Transverse colon (tissue), 4 donors: Measurements from ENCODE around the gene NPIPA7. TPM values are rescaled to one million over a fixed set of nuclear protein-coding genes. Genes with fewer than 3 reads are reported as not detected.
"Not testable (repeated sequence)": the region's sequence is repeated elsewhere in the genome, so short reads cannot be mapped to it uniquely, and the experiment has no call there.

Experiments
- DNase-seq: peaks from one replicate; pipeline ENCODE4 v3.0.0-alpha.2; 2019
- H3K27ac ChIP-seq, 4 donors: fragments of 200-600 bp; sonication (generic); 2 replicates each; pipeline ENCODE4 v1.5.1; 2016 to 2018; ENCODE audit warnings: inconsistent platforms in 4 of 4
- H3K27me3 ChIP-seq: fragments of 200-600 bp; sonication (generic); 2 replicates; pipeline ENCODE4 v1.5.1; 2017; ENCODE audit warnings: inconsistent platforms
- H3K36me3 ChIP-seq, 4 donors: fragments of 200-600 bp; sonication (generic); 2 replicates each; pipeline ENCODE4 v1.5.1; 2017 to 2019; ENCODE audit warnings: inconsistent platforms in 4 of 4
- H3K4me1 ChIP-seq, 4 donors: fragments of 200-600 bp; sonication (generic); 2 replicates each; pipeline ENCODE4 v1.5.1; 2017 to 2020; ENCODE audit warnings: inconsistent platforms in 4 of 4
- H3K4me3 ChIP-seq, 4 donors: fragments of 200-600 bp; sonication (generic); 1 replicate in 1 of 4; 2 replicates in 3 of 4; pipeline versions ENCODE4 v1.5.1 to v1.6.1; 2017 to 2019; ENCODE audit warnings: inconsistent platforms in 4 of 4
- H3K9me3 ChIP-seq, 2 donors: fragments of 200-600 bp; sonication (generic); 2 replicates each; pipeline ENCODE4 v1.5.1; 2017 to 2019; ENCODE audit warnings: inconsistent platforms in 2 of 2
- whole genome bisulfite sequencing, 2 donors: methylation state at CpG; one replicate each; pipeline ENCODE4 v1.1.5; 2018; ENCODE audit warnings: low coverage in 1 of 2; 5-methylcytosine and 5-hydroxymethylcytosine counted together
- in situ Hi-C, 4 donors: fragments of 200-750 bp; cut with MboI; loops; one replicate each; pipeline versions ENCODE4 v1.15.0 to v1.15.1; 2017; ENCODE audit warnings: low sequenced_read_pairs in 3 of 4, low pct_ligation_motif_present in 1 of 4, low pct_unique_long_range_greater_than_20kb in 1 of 4
- intact Hi-C: fragments of 100-400 bp; cut with DNase I; formaldehyde crosslinking; loops from one replicate; pipeline ENCODE4 v1.15.1; 2023; ENCODE audit warnings: low total_unique reads
- total RNA-seq, 4 donors: library from RNA; depleted of rRNA; stranded (reverse); fragments of >200 nt; gene quantifications; one replicate each; pipeline ENCODE4 v1.1.0, GENCODE V29; 2016

Gene NPIPA7
- total RNA-seq, 4 donors from 2014 or later: 7.2 to 88.6 (median 8.3) TPM; not detected in 1

DNA sequence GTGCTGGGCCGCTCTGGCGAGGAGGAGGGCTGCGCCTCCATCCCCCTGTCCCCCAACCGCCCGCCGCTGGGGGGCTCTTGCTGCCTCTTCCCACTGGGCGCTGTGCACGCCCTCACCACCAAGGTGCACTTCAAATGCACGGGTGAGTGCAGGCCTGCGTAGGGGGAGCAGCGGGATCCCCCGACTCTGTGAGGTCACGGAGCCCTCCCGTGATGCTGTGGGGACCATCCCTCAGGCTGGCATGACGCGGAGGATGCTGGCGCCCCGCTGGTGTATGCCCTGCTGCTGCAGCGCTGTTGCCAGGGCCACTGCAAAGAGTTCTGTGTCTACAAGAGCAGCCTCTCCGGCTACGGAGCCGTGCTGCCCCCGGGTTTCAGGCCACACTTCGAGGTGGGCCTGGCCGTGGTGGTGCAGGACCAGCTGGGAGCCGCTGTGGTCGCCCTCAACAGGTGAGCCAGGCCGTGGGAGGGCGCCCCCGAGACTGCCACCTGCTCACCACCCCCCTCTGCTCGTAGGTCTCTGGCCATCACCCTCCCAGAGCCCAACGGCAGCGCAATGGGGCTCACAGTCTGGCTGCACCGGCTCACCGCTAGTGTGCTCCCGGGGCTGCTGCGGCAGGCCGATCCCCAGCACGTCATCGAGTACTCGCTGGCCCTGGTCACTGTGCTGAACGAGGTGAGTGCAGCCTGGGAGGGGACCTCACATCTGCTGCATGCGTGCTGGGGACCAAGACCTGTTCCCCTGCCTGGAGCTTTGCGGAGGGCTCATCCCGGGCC is 9.7 kb upstream of the NPIPA7 start:
- H3K4me1 ChIP-seq, in situ Hi-C loops, H3K27me3 ChIP-seq, H3K4me3 ChIP-seq, H3K9me3 ChIP-seq, intact Hi-C loops, DNase-seq, H3K27ac ChIP-seq, H3K36me3 ChIP-seq: not testable (repeated sequence)
- WGBS, 2 donors: 62% methylated on average over 24 of the region's 45 CpGs; no CpG with 5 or more reads in 1 of the 2 donors

DNA sequence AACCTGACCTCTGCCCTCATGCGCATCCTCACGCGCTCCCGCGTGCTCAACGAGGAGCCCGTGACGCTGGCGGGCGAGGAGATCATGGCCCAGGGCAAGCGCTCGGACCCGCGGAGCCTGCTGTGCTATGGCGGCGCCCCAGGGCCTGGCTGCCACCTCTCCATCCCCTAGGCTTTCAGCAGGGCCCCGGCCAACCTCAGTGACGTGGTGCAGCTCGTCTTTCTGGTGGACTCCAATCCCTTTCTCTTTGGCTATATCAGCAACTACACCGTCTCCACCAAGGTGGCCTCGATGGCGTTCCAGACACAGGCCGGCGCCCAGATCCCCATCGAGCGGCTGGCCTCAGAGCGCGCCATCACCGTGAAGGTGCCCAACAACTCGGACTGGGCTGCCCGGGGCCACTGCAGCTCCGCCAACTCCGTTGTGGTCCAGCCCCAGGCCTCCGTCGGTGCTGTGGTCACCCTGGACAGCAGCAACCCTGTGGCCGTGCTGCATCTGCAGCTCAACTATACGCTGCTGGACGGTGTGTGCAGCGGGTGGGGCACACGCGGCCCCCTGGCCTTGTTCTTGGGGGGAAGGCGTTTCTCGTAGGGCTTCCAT is 7.7 kb upstream of the NPIPA7 start:
- DNase-seq, H3K27me3 ChIP-seq, H3K36me3 ChIP-seq, H3K27ac ChIP-seq, H3K4me1 ChIP-seq, H3K4me3 ChIP-seq, in situ Hi-C loops, intact Hi-C loops, H3K9me3 ChIP-seq: not testable (repeated sequence)
- no CpG with 5 or more reads among the region's 43 CpGs for WGBS, 2 donors

DNA sequence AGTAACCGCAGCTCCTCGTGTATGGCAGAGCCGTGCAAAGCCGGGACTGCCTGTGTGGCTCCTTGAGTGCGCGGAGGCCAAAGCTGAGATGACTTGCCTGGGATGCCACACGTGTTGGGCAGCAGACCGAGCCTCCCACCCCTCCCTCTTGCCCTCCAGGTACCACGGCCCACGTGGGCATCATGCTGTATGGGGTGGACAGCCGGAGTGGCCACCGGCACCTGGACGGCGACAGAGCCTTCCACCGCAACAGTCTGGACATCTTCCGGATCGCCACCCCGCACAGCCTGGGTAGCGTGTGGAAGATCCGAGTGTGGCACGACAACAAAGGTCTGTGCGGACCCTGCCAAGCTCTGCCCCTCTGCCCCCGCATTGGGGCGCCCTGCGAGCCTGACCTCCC is 4.7 kb upstream of the NPIPA7 start:
- H3K36me3 ChIP-seq, H3K27me3 ChIP-seq, in situ Hi-C loops, H3K9me3 ChIP-seq, H3K4me1 ChIP-seq, DNase-seq, H3K4me3 ChIP-seq, intact Hi-C loops, H3K27ac ChIP-seq: not testable (repeated sequence)
- no CpG with 5 or more reads among the region's 25 CpGs for WGBS, 2 donors

- H3K36me3 ChIP-seq, H3K4me1 ChIP-seq, H3K4me3 ChIP-seq, H3K27me3 ChIP-seq, H3K27ac ChIP-seq, DNase-seq, H3K9me3 ChIP-seq, intact Hi-C loops, in situ Hi-C loops: not testable (repeated sequence)
- WGBS, 2 donors: no CpG with 5 or more reads among the region's 6 CpGs
Measured at GRCh38 chr16:16399685-16400084, 20.7 kb downstream of the NPIPA7 start.

- H3K27ac ChIP-seq, DNase-seq, H3K27me3 ChIP-seq, intact Hi-C loops, in situ Hi-C loops, H3K4me3 ChIP-seq, H3K9me3 ChIP-seq, H3K36me3 ChIP-seq, H3K4me1 ChIP-seq: not testable (repeated sequence)
- WGBS, 2 donors: no CpG with 5 or more reads among the region's 2 CpGs
Measured at GRCh38 chr16:16402333-16402732, 23.4 kb downstream of the NPIPA7 start.

DNA sequence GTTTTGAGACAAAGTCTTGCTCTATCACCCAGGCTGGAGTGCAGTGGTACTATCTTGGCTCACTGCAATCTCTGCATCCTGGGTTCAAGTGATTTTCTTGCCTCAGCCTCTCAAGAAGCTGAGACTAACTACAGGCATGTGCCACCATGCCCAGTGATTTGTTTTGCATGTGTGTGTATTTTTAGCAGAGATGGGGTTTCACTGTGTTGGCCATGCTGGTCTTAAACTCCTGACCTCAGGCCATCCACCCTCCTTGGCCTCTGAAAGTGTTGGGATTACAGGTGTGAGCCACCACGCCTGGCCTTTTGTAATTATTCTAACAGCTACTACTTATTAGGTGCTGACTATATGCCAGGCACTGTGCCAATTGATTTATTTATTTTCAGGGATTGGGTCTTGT is 25.3 kb downstream of the NPIPA7 start:
- H3K9me3 ChIP-seq, DNase-seq, in situ Hi-C loops, H3K27ac ChIP-seq, H3K36me3 ChIP-seq, H3K4me1 ChIP-seq, H3K27me3 ChIP-seq, H3K4me3 ChIP-seq, intact Hi-C loops: not testable (repeated sequence)
- no CpG with 5 or more reads among the region's 1 CpG for WGBS, 2 donors

- intact Hi-C loops, H3K27me3 ChIP-seq: not testable (repeated sequence)
Measured at GRCh38 chr16:16405421-16405820, 26.5 kb downstream of the NPIPA7 start.

DNA sequence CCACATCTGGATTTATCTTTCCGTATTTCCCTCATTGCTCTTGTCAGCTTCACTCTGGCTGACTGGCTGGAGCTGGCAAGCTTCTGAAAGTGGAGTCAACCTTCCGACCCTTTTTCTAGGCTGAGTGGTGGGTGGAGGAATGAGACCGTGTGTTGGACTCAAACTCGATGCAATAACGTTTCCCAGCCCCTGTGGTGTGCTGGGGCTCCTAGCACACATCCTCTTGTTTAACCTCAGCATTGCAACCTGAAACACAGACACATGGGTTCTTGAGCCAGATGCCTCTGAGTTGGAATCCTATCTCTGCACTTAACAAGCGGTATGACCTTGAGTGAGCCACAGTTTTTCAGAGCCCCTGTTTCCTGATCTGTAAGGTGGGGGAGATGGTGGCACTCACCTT is 29.5 kb downstream of the NPIPA7 start:
- not testable (repeated sequence) for DNase-seq
- WGBS, 2 donors: no CpG with 5 or more reads among the region's 6 CpGs

More at GRCh38 chr16:16405421-16405820, 26.5 kb downstream of the NPIPA7 start:
- no CpG with 5 or more reads among the region's 5 CpGs for WGBS, 2 donors
- in situ Hi-C loops, H3K36me3 ChIP-seq, DNase-seq, H3K27ac ChIP-seq, H3K4me1 ChIP-seq, H3K9me3 ChIP-seq, H3K4me3 ChIP-seq: not testable (repeated sequence)

GRCh38 chr16:16413773-16414172 is 34.8 kb downstream of the NPIPA7 start:
- DNase-seq, H3K4me1 ChIP-seq, H3K36me3 ChIP-seq, H3K27me3 ChIP-seq, H3K4me3 ChIP-seq, in situ Hi-C loops, H3K9me3 ChIP-seq, intact Hi-C loops, H3K27ac ChIP-seq: not testable (repeated sequence)
- no CpG with 5 or more reads among the region's 1 CpG for WGBS, 2 donors

More for the DNA sequence above, 29.5 kb downstream of the NPIPA7 start:
- H3K27me3 ChIP-seq, H3K4me1 ChIP-seq, H3K9me3 ChIP-seq, in situ Hi-C loops, H3K27ac ChIP-seq, H3K36me3 ChIP-seq, H3K4me3 ChIP-seq, intact Hi-C loops: not testable (repeated sequence)

GRCh38 chr16:16417071-16417470 is 38.1 kb downstream of the NPIPA7 start:
- H3K4me3 ChIP-seq, H3K27me3 ChIP-seq, in situ Hi-C loops, H3K36me3 ChIP-seq, H3K4me1 ChIP-seq, intact Hi-C loops, H3K9me3 ChIP-seq, DNase-seq, H3K27ac ChIP-seq: not testable (repeated sequence)
- WGBS, 2 donors: no CpG with 5 or more reads among the region's 5 CpGs
